T-helper 22 cell (primary cell): ENCODE data around the gene ADGRB2.

ENCODE experiments used
- DNase-seq: peaks from one replicate; pipeline ENCODE4 v3.0.0-alpha.2; 2020; ENCODE audit warnings: low read depth

Gene ADGRB2

GRCh38 chr1:31702836-31703404 lies 61.2 kb downstream of the ADGRB2 start:
- no peak for DNase-seq

- no peak for DNase-seq
Measured at GRCh38 chr1:31701091-31701736, 62.9 kb downstream of the ADGRB2 start.

GRCh38 chr1:31700468-31701090 lies 63.6 kb downstream of the ADGRB2 start:
- DNase-seq: no peak

- no peak for DNase-seq
Measured at GRCh38 chr1:31699341-31699891, 64.7 kb downstream of the ADGRB2 start.

GRCh38 chr1:31697369-31697984 lies 66.7 kb downstream of the ADGRB2 start:
- DNase-seq: no peak

GRCh38 chr1:31696242-31696641 lies 67.9 kb downstream of the ADGRB2 start:
- DNase-seq: no peak

- DNase-seq: no peak
Measured at GRCh38 chr1:31695327-31695726, 68.8 kb downstream of the ADGRB2 start.

GRCh38 chr1:31694964-31695313 lies 69.2 kb downstream of the ADGRB2 start:
- DNase-seq: no peak

GRCh38 chr1:31694069-31694963 lies 69.8 kb downstream of the ADGRB2 start:
- DNase-seq: no peak

- DNase-seq: no peak
Measured at GRCh38 chr1:31693231-31693630, 70.9 kb downstream of the ADGRB2 start.

GRCh38 chr1:31691951-31692350 lies 72.2 kb downstream of the ADGRB2 start:
- no peak for DNase-seq

GRCh38 chr1:31691446-31691845 lies 72.7 kb downstream of the ADGRB2 start:
- DNase-seq: no peak

- DNase-seq: no peak
Measured at GRCh38 chr1:31690921-31691320, 73.2 kb downstream of the ADGRB2 start.

- no peak for DNase-seq
Measured at GRCh38 chr1:31689854-31690253, 74.3 kb downstream of the ADGRB2 start.

- no peak for DNase-seq
Measured at GRCh38 chr1:31689379-31689778, 74.8 kb downstream of the ADGRB2 start.

- DNase-seq: no peak
Measured at GRCh38 chr1:31688233-31688918, 75.8 kb downstream of the ADGRB2 start.

GRCh38 chr1:31687601-31688000 lies 76.5 kb downstream of the ADGRB2 start:
- DNase-seq: no peak

- no peak for DNase-seq
Measured at GRCh38 chr1:31685795-31686194, 78.3 kb downstream of the ADGRB2 start.

- no peak for DNase-seq
Measured at GRCh38 chr1:31683997-31684396, 80.1 kb downstream of the ADGRB2 start.

GRCh38 chr1:31681415-31681814 lies 82.7 kb downstream of the ADGRB2 start:
- no peak for DNase-seq

GRCh38 chr1:31679676-31680230 lies 84.4 kb downstream of the ADGRB2 start:
- no peak for DNase-seq
